Measurements from ENCODE around the gene ITPRIP.

ITPRIP gene

GRCh38 chr10:104348601-104349000 is 10.3 kb upstream of the ITPRIP start:
- no peaks in the 10 kb centered on the region for H3K36me3 Mint-ChIP-seq
- no peak overlapping the region for H3K4me3 Mint-ChIP-seq
- H3K9me3 Mint-ChIP-seq = peaks cover 4% of the 10 kb centered on the region
- H3K27ac Mint-ChIP-seq = no peak overlapping the region
- peaks cover 16% of the 10 kb centered on the region for H3K4me1 Mint-ChIP-seq
- H3K27me3 Mint-ChIP-seq = no peaks in the 10 kb centered on the region

- Mint-ChIP-seq H3K27me3 (no peaks in the 10 kb centered on the region), H3K4me3 (no peak overlapping the region), H3K4me1 (peaks cover 16% of the 10 kb centered on the region), H3K9me3 (peaks cover 4% of the 10 kb centered on the region), H3K36me3 (no peaks in the 10 kb centered on the region), H3K27ac (peak overlapping the region; percentile 47)
These were observed 9.2 kb upstream of the ITPRIP start for GRCh38 chr10:104347295-104348045.

GRCh38 chr10:104345941-104346340 is 7.7 kb upstream of the ITPRIP start:
- Mint-ChIP-seq H3K4me1 (peaks cover 16% of the 10 kb centered on the region), H3K4me3 (no peak overlapping the region), H3K27me3 (no peaks in the 10 kb centered on the region), H3K27ac (no peak overlapping the region), H3K36me3 (no peaks in the 10 kb centered on the region), H3K9me3 (peaks cover 4% of the 10 kb centered on the region)

GRCh38 chr10:104345515-104345914 is 7.2 kb upstream of the ITPRIP start:
- H3K4me1 Mint-ChIP-seq = peaks cover 16% of the 10 kb centered on the region
- no peaks in the 10 kb centered on the region for H3K36me3 Mint-ChIP-seq
- no peak overlapping the region for H3K4me3 Mint-ChIP-seq
- H3K27ac Mint-ChIP-seq = no peak overlapping the region
- peaks cover 4% of the 10 kb centered on the region for H3K9me3 Mint-ChIP-seq
- no peaks in the 10 kb centered on the region for H3K27me3 Mint-ChIP-seq

GRCh38 chr10:104344219-104344618 is 6.0 kb upstream of the ITPRIP start:
- H3K27ac Mint-ChIP-seq = no peak overlapping the region

GRCh38 chr10:104342941-104343411 is 4.7 kb upstream of the ITPRIP start:
- peaks cover 29% of the 10 kb centered on the region for H3K4me1 Mint-ChIP-seq
- no peak overlapping the region for H3K4me3 Mint-ChIP-seq
- peaks cover 4% of the 10 kb centered on the region for H3K9me3 Mint-ChIP-seq
- H3K27me3 Mint-ChIP-seq = no peaks in the 10 kb centered on the region
- H3K36me3 Mint-ChIP-seq = no peaks in the 10 kb centered on the region
- no peak overlapping the region for H3K27ac Mint-ChIP-seq

More at GRCh38 chr10:104344219-104344618, 6.0 kb upstream of the ITPRIP start:
- no peaks in the 10 kb centered on the region for H3K27me3 Mint-ChIP-seq
- H3K36me3 Mint-ChIP-seq = no peaks in the 10 kb centered on the region
- no peak overlapping the region for H3K4me3 Mint-ChIP-seq
- H3K9me3 Mint-ChIP-seq = peaks cover 4% of the 10 kb centered on the region
- H3K4me1 Mint-ChIP-seq = peaks cover 25% of the 10 kb centered on the region

GRCh38 chr10:104340641-104341040 is 2.4 kb upstream of the ITPRIP start:
- Mint-ChIP-seq H3K36me3 (no peaks in the 10 kb centered on the region), H3K9me3 (peaks cover under 1% of the 10 kb centered on the region), H3K4me1 (peaks cover 23% of the 10 kb centered on the region), H3K27me3 (no peaks in the 10 kb centered on the region), H3K27ac (no peak overlapping the region), H3K4me3 (no peak overlapping the region)

- H3K36me3 Mint-ChIP-seq = no peaks in the 10 kb centered on the region
- H3K27ac Mint-ChIP-seq = peak overlapping the region; percentile 13
- no peaks in the 10 kb centered on the region for H3K27me3 Mint-ChIP-seq
- peak overlapping the region; percentile 92 for H3K4me3 Mint-ChIP-seq
- H3K9me3 Mint-ChIP-seq = no peaks in the 10 kb centered on the region
- peaks cover 25% of the 10 kb centered on the region for H3K4me1 Mint-ChIP-seq
These were observed 1.9 kb upstream of the ITPRIP start for GRCh38 chr10:104340111-104340526.

GRCh38 chr10:104339469-104340110 is 1.3 kb upstream of the ITPRIP start:
- Mint-ChIP-seq H3K4me1 (peaks cover 30% of the 10 kb centered on the region), H3K27ac (peak overlapping the region; percentile 20), H3K27me3 (no peaks in the 10 kb centered on the region), H3K4me3 (peak overlapping the region; percentile 92), H3K9me3 (no peaks in the 10 kb centered on the region), H3K36me3 (no peaks in the 10 kb centered on the region)

GRCh38 chr10:104337521-104337984 is 712 bp downstream of the ITPRIP start:
- peak overlapping the region; percentile 92 for H3K4me3 Mint-ChIP-seq
- H3K36me3 Mint-ChIP-seq = no peaks in the 10 kb centered on the region
- peak overlapping the region; percentile 100 for H3K27ac Mint-ChIP-seq
- H3K27me3 Mint-ChIP-seq = no peaks in the 10 kb centered on the region
- peaks cover 50% of the 10 kb centered on the region for H3K4me1 Mint-ChIP-seq
- H3K9me3 Mint-ChIP-seq = no peaks in the 10 kb centered on the region

- peaks cover 55% of the 10 kb centered on the region for H3K4me1 Mint-ChIP-seq
- peak overlapping the region; percentile 100 for H3K27ac Mint-ChIP-seq
- H3K27me3 Mint-ChIP-seq = no peaks in the 10 kb centered on the region
- no peaks in the 10 kb centered on the region for H3K36me3 Mint-ChIP-seq
- H3K4me3 Mint-ChIP-seq = peak overlapping the region; percentile 92
- no peaks in the 10 kb centered on the region for H3K9me3 Mint-ChIP-seq
These were observed 1.3 kb downstream of the ITPRIP start for GRCh38 chr10:104336821-104337467.

- peaks cover 73% of the 10 kb centered on the region for H3K4me1 Mint-ChIP-seq
- peak overlapping the region; percentile 92 for H3K4me3 Mint-ChIP-seq
- no peaks in the 10 kb centered on the region for H3K9me3 Mint-ChIP-seq
- peak overlapping the region; percentile 94 for H3K27ac Mint-ChIP-seq
- no peaks in the 10 kb centered on the region for H3K27me3 Mint-ChIP-seq
- H3K36me3 Mint-ChIP-seq = no peaks in the 10 kb centered on the region
These were observed 3.2 kb downstream of the ITPRIP start for GRCh38 chr10:104334965-104335650.

GRCh38 chr10:104334561-104334960 is 3.7 kb downstream of the ITPRIP start:
- Mint-ChIP-seq H3K4me3 (peak overlapping the region; percentile 92), H3K36me3 (no peaks in the 10 kb centered on the region), H3K9me3 (no peaks in the 10 kb centered on the region), H3K27me3 (no peaks in the 10 kb centered on the region), H3K4me1 (peaks cover 73% of the 10 kb centered on the region), H3K27ac (peak overlapping the region; percentile 94)

- no peaks in the 10 kb centered on the region for H3K36me3 Mint-ChIP-seq
- peaks cover 73% of the 10 kb centered on the region for H3K4me1 Mint-ChIP-seq
- peak overlapping the region; percentile 41 for H3K27ac Mint-ChIP-seq
- H3K9me3 Mint-ChIP-seq = no peaks in the 10 kb centered on the region
- H3K4me3 Mint-ChIP-seq = peak overlapping the region; percentile 61
- no peaks in the 10 kb centered on the region for H3K27me3 Mint-ChIP-seq
These were observed 4.4 kb downstream of the ITPRIP start for GRCh38 chr10:104333728-104334373.
